NOMO-1 treated with DMSO at 0.1 percent for 48 hours (cell line): ENCODE results near the gene MID2.
"Not testable (repeated sequence)": the region's sequence is repeated elsewhere in the genome, so short reads cannot be mapped to it uniquely, and the experiment has no call there.

Experiments
- DNase-seq: peaks from one replicate; lab custom pipeline; 2025; ENCODE audit not compliant: unreplicated experiment; lab: John Stamatoyannopoulos, UW

MID2 gene, protein sequence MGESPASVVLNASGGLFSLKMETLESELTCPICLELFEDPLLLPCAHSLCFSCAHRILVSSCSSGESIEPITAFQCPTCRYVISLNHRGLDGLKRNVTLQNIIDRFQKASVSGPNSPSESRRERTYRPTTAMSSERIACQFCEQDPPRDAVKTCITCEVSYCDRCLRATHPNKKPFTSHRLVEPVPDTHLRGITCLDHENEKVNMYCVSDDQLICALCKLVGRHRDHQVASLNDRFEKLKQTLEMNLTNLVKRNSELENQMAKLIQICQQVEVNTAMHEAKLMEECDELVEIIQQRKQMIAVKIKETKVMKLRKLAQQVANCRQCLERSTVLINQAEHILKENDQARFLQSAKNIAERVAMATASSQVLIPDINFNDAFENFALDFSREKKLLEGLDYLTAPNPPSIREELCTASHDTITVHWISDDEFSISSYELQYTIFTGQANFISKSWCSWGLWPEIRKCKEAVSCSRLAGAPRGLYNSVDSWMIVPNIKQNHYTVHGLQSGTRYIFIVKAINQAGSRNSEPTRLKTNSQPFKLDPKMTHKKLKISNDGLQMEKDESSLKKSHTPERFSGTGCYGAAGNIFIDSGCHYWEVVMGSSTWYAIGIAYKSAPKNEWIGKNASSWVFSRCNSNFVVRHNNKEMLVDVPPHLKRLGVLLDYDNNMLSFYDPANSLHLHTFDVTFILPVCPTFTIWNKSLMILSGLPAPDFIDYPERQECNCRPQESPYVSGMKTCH

DNA sequence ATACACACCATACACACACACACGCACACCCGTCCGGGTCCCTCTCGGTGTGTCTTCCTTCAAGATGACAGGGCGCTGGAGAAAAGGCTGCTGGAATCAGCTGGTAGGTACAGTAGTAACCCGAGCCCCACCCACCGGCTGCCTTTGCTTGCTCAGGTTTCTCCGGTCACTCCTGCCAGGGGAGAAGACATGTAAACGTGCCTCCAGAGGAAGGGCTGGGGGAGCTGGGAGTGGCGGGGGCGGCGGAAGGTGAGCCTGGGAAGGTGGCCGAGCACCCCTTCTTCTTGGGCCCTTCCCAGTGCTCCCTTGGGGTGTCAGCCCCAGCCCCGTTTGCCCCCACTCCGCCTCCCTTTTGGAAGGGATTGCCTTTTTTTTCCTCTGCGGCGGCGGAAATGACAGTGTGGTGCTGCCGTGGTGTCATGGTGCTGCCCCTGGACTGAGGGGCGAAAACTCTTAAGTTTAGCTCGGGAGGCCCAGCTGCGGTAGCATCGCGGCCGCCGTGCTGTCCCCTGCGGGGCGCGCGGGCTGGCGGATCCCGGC lies at the start of gene MID2:
Gene MID2, plus strand, starts transcription at position 169 of the 540 bp plus-strand sequence. CDS start 561 bp downstream, outside the sequence.
- no peak for DNase-seq

DNA sequence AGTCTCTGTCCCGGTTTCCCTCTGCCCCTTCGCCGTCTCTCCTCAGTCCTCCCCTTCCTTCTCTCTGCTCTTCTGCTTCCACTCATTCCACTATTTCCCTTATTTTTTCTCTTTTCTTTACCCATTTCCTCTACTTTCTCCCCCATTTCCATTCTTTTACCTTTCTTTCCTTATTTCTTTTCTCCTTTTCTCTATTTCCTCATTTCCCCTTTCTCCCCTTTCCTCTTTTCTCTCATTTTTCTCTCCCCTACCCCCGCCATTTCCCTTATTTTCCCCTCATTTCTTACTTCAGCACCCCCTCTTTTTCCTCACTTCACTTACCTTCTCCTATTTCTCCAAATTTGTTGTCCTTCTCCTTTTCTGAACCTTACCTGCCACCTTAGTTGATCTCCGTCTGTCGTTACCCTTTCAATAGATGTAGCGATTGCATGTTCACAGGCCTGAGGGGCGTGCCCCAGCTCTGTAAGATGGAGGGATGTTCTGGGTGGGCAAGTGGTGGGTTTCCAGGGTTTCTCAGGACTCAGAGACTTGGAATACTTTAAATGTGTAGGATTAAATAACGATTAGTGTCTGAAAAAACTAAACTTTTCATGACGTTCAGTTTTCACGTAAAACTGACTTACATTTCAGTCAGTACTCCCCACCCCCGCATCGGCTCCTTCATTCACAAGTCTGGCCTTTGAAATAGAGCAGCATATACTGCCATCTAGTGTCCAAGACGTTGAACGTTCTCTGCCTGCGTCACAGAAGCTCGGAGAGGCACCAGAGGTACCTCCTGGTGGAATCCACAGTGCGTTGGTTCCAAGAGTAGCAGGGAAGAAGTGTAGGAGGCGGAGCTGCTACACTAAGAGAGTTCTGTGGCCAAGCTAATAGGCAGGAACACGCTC lies 48.8 kb upstream of the MID2 start:
- peak; percentile 76 for DNase-seq

DNA sequence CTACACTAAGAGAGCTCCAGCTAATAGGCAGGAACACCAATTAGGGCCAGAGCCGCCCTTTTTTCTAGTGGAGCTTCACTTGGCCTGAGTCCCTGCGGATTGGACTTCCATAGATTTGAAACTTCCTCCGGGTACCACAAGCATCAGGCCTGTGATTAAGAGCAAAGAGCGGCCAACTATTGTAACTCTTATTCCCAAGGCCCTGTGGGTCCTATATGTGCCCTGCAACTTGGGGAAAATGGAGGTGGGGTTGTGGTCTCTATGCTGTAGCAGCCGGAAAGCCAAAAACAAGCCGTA lies 48.2 kb upstream of the MID2 start, which contains the start of gene NCBP2L:
Gene NCBP2L, plus strand, starts transcription at position 198 of the 297 bp plus-strand sequence. CDS start 16,488 bp downstream, outside the sequence.
- DNase-seq, result no peak

DNA sequence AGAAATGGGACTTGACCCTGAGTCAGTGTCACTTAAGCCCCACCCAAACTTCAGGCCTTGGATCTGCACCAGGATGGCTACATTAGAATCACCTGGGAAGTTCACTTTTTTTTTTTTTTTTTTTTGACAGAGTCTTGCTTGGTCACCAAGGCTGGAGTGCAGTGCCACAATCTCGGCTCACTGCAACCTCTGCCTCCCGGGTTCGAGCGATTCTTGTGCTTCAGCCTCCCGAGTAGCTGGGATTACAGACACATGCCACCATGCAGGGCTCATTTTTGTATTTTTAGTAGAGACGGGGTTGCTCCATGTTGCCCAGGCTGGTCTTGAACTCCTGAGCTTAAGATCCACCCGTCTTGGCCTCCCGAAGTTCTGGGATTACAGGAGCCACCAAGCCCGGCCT lies 45.1 kb upstream of the MID2 start:
- no peak for DNase-seq

DNA sequence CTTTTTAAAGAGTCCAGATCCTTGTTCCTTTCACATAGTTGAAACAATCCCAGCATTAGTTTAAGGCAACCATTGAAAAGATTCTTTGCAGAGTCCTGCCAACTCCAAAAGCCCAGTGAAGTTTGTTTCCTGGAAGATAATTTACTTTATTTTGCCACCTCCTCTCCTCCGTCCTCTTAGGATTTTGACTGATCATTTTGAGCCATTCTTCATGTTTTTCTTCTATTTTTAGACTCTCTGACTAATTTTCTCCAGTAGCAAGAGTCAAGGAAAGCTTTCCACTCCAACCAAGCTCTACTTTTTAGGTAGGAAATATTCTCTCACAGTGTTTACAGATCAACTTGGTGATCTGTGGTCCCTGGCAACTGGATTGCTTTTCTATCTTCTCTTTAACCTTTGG lies 37.8 kb upstream of the MID2 start:
- no peak for DNase-seq

DNA sequence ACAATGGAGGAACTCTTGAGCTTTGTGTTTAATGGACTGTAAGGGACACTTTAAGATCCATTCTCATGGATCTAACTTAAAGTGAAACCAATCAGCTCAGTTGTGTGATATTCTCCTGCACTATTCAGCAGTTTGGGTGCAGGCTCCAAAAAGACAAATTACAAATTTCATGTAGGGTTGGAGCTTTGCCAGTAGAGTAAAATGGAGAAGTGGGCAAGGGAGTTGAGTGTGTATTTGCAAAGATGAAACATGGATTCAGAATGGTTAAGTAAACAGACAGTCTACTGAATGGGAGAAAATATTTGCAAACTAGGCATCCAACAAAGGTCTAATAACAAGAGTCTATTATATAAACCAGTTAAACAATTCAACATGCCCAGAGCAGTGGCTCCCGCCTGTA lies 21.2 kb upstream of the MID2 start:
- no peak for DNase-seq

DNA sequence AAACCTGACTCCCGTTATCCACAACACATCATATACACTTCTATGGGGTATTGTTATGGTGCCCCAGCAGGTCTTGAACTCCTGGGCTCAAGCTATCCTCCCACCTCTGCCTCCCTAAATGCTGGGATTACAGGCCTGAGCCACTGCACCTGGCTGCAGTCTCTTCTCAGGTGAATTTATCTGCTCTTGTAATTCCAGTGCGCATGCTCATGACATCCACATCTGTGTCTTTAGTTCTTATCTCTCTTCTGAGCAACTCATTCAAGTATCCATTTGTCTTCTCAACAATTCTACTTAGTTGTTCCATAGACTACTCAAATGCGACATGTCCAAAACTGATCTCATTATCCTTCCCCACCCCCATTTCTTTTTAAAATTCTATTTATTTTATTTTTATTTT lies 20.5 kb upstream of the MID2 start:
- DNase-seq, result no peak

DNA sequence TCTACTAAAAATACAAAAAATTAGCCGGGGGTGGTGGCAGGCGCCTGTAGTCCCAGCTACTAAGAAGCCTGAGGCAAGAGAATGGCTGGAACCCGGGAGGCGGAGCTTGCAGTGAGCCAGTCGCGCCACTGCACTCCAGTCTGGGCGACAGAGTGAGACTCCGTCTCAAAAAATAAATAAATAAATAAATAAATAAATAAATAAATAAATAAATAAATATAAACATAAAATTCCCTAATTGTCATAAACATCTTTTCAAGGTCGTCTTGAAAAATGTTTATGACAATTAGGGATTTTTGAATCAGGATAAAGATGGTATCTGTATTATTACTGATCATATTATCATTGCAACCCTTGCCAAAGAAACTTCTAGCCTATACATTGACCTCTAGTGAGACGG lies 15.6 kb upstream of the MID2 start:
- not testable (repeated sequence) for DNase-seq

DNA sequence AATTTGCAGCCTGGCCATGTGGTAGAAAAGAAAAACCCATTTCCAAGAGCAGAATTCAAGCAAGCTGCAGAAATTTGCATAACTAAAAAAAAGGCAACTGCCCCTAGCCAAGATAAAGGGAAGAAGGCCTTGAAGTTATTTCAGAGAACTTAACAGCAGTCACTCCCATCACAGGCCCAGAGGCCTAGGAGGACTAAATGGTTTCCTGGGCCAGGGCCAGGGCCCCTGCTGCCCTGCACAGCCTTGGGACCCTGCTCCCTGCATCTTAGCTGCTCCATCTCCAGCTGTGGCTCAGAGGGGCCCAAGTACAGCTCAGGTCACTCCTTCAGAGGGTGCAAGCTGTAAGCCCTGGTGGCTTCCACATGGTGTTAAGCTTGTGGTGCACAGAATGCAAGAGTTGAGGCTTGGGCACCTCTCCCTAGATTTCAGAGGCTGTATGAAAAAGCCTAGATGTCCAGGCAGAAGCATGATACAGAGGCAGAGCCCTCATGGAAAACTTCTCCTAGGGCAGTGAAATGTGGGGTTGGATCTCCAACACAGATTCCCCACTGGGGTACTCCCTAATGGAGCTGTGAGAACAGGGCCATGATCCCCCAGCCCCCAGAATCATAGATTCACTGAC lies 6.7 kb upstream of the MID2 start:
- no peak for DNase-seq

DNA sequence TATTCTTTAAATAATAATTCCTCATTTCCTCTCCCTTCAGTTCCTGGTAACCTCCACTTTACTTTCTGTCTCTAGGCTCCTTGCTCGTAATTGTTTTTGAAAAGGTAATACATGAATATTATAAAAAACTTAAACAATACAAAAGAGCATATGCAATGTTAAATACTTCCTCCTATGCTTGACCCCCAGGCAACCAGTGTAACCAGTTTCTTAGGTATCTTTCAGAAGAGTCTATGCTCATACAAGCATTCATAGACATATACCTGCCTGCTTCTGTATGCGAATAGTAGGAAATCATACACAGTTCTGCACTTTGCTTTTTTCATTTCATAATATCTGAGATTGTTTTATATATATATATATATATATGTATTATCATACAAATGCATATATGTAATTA lies 2.6 kb upstream of the MID2 start:
- no peak for DNase-seq

DNA sequence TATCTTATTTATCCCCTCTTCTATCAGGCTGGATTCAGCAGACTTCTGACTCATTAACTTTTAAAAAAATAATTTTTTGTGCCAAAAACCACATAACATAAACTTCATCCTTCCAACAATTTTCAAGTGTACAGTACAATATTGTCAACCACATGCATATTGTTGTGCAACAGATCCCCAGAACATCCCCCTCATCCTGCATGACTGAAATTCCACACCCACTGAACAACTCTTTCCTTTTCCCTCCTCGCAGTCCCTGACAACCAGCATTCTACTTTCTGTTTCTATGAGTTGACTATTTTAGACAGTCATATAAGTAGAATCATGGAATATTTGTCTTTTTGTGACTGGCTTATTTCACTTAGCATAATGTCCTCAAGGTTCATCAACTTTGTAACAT lies 2.2 kb upstream of the MID2 start:
- no peak for DNase-seq

DNA sequence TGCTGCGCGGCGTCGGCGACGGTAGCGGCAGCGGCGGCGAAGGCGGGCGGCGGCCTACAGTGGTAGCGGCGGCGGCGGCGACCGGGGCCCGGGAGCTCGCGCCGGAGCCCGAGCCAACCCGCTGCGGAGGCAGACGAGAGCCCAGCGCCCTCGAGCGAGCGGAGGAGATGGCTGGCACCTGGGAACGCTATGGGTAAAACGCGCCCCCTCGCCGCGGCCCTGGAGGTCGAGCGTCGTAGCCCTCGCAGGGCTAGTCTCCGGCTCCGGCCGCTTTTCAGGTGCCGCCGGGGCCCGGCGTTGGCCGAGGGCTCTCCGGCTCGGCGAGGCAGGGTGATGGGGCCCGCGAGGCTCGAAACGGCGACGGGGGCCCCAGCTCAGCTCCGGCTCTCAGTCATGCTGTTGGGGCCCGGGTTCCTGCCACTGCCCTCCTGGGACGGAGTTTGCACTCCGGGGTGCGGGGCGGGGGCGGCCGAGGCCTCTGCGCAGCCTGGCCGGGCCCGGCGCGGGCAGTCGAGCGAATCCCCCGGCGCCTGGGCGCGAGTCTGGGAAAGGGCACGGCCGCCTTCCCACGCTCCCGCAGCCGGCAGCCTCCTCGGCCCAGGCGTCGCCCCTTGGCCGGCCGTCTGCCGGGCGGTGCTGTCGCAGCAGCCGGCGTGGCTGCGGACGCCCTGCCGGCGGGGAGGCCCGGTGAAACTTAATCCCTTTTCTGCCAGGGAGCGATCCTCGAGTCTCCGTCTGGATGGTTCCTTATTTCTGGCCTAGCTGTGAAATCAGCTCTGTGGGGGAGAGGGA lies 768 bp downstream of the MID2 start:
- DNase-seq, result no peak

DNA sequence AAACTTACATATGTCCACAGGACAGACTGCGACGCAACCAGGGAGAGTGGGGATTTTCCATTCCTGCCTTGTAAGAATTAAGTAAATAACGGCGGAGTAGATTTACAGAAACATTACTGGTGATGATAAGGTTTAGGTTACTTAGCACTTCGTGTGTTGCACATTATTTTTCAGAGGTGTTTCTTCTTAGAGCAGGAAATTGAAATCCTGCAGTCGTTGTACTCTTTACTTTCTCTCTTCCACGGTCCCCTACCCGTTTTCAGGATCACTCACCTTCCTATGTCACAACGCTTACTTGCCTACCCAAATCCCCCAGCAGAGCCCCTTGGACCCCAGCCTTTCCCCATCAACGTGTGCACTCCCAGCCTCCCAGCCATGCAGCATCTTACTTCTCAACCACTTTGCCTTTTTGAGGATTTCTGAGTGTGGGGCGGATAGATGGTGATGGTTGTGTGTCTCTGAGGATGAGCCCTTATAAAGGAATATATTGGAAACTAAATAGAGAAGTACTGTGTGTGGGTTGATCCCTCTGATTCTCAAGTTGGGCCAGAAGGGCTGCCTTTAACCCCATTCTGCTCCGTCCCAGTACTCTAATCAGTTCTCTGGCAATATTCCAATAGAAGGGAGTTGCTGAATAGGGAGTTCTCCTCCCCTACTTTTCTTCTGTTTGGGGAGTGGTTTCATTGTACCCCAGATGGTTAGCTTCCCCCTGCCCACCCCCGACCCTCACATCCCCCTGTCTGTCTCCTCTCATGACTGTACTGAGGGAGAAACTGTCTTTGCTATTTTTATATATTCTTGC lies 1.6 kb downstream of the MID2 start:
- DNase-seq, result no peak

DNA sequence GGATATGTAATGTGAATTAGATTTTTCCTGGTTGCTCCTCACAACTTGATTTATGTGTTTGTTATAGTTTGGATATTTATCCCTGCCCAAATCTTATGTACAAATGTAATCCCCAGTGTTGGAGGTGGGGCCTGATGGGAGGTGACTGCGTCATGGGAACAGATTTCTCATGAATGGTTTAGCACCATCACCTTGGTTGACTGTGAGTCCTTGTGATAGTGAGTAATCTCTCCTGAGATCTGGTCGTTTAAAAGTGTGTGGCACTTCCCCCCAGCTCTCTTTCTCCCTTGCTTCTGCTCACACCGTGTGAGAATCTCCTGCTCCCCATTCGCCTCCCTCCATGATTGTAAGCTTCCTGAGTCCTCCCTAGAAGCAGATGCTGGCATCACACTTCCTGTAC lies 2.2 kb downstream of the MID2 start:
- DNase-seq, result no peak

DNA sequence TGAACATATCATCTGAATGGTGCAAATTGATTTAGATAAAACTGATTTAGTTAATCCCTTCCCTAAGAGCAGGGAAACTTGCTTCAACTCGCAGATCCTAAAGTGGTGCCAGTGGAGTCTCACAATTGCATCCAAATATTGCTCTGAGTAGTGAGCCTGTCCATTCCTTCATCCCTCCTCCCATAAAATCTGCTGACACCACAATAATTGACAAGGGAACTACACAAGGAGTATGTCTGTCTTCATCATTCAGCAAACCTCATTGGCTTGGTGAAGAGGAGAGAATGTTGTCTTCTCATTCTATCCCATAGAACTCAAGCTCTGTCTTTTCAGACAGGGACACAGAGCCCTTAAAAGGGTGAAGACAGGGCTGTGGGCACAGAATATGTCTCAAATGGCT lies 4.2 kb downstream of the MID2 start:
- DNase-seq, result no peak

DNA sequence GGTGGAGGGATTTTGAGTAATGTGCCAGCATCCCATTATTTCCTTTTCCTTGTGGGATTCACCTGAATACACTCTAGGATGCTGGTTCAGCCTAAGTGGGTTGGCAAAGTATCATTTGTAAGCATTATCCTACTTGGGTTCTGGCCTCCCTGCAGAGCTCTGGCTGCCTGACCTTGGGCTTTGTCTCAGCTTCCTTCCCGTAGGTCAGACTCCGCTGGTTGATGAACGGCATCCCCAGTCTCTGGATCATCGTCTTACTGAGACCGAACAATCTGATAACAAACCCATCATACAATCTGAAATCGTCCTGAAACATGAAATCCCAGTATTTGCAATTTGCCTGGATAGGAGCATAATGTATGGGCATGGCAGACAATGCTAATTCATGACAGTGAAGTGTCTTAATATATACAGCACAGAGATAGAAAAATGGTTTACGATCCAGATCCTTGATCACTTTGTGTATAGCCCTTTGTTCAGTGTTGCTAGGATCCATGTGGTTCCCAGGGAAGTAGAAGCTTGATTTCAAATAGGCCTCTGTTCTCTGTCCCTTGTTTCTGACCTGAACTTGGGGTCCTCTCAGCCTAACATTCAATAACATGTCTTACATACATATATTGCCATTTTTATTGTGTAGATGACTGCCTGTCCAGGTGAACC lies 5.5 kb downstream of the MID2 start:
- no peak for DNase-seq

DNA sequence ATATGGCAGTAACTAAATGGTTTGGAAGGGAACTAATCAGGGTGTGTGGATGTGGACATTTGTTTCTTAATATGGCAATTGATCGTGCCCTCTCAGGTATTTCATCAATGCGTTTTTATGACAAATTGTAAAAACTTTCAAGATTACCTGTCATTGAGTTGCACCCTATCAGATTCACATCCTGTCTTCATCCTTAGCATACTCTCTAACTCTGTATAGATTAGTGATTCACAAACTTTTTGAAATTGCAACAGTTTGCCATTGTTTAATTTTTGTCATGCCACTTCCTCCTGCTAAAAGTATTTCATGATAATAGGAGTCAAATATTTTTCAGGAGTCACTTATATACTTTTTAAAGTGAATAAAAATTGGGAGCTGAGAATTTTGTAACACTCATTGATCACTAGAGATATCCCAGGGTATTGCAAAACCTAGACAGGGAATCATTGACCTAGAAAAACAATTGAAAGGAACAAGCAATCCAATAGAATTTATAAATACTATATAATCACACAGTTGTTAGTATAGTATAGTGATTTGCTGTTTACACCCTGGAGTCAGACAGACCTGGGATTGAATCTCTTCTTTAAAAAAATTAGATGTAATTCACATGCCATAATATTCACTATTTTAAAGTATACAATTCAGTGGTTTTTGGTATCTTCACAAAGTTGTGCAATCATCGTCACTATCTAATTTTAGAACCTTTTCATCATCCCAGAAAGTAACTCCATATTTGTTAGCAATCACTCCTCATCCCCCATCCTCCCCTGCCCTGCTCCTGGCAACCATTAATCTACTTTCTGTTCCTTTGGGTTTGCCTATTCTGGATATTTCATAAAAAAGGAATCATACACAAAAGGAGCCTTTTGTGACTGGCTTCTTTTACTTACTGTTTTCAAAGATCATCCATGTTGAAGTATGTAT lies 8.9 kb downstream of the MID2 start:
- no peak for DNase-seq

DNA sequence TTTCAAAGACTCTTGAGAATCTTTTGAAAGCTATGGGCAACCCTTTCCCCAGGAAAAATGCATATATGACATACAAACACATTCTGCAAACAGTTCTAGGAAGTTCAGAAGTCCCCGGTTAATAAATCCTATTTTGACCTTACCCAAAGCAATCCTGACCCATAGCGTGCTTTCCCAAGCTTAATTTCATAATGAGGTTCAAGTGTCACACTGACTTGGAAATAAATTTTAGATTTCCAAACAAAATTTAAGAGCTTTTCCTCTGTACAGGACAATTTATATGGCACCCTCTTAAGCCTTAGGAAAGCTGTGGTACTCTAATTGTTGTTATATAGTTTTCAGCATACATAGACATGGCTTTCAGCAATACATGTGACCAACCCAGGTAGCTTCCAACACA lies 11.3 kb downstream of the MID2 start:
- no peak for DNase-seq
